Liver (tissue), 9 donors: ENCODE results near the gene GARNL3. TPM values are rescaled to one million over a fixed set of nuclear protein-coding genes. Genes with fewer than 3 reads are reported as not detected.

Experiments
- DNase-seq: peaks from one replicate; pipeline ENCODE4 v3.0.0-alpha.2; 2017; ENCODE audit warnings: low spot score
- H3K27ac ChIP-seq, 2 donors: one replicate each; pipeline ENCODE4 v1.7.0; 2013; ENCODE audit warnings: inconsistent platforms in 2 of 2, low read length in 2 of 2, control low read depth in 1 of 2, low read depth in 1 of 2, mild to moderate bottlenecking in 1 of 2
- H3K27me3 ChIP-seq, 4 donors: one replicate each; pipeline versions ENCODE4 v1.6.1 to v1.7.0; 2013; ENCODE audit warnings: low read length in 3 of 4, inconsistent platforms in 1 of 4, mild to moderate bottlenecking in 1 of 4, moderate library complexity in 1 of 4; ENCODE audit not compliant: control insufficient read depth in 4 of 4, insufficient read depth in 4 of 4
- H3K36me3 ChIP-seq, 4 donors: one replicate each; pipeline versions ENCODE4 v1.6.1 to v1.7.0; 2013; ENCODE audit warnings: low read length in 3 of 4, mild to moderate bottlenecking in 3 of 4, low read depth in 1 of 4, moderate library complexity in 1 of 4; ENCODE audit not compliant: control insufficient read depth in 4 of 4, insufficient read depth in 3 of 4
- H3K4me1 ChIP-seq, 4 donors: one replicate each; pipeline versions ENCODE4 v1.6.1 to v1.7.0; 2013; ENCODE audit warnings: low read length in 3 of 4, mild to moderate bottlenecking in 3 of 4, moderate library complexity in 1 of 4; ENCODE audit not compliant: control insufficient read depth in 4 of 4, insufficient read depth in 4 of 4
- H3K4me3 ChIP-seq, 3 donors: one replicate each; pipeline versions ENCODE4 v1.6.1 to v1.7.0; 2013; ENCODE audit warnings: low read length in 3 of 3, control low read depth in 1 of 3, low read depth in 1 of 3, mild to moderate bottlenecking in 1 of 3
- H3K9ac ChIP-seq, 2 donors: one replicate each; pipeline ENCODE4 v1.7.0; 2013; ENCODE audit warnings: low read length in 2 of 2, mild to moderate bottlenecking in 2 of 2, moderate library complexity in 2 of 2, control low read depth in 1 of 2, low read depth in 1 of 2
- H3K9me3 ChIP-seq, 4 donors: one replicate each; pipeline versions ENCODE4 v1.6.1 to v1.7.0; 2013; ENCODE audit warnings: low read length in 3 of 4; ENCODE audit not compliant: control insufficient read depth in 4 of 4
- EGR1 ChIP-seq, 2 donors: IDR thresholded peaks; 2 replicates each; pipeline ENCODE4 v1.6.1; 2016 to 2018; ENCODE audit warnings: antibody characterized with exemption in 2 of 2, low read depth in 2 of 2
- FOXA1 ChIP-seq: IDR thresholded peaks from 2 replicates; pipeline ENCODE4 v1.6.1; 2016; ENCODE audit warnings: antibody characterized with exemption
- HNF4G ChIP-seq: IDR thresholded peaks from 2 replicates; pipeline ENCODE4 v1.6.1; 2016; ENCODE audit warnings: antibody characterized with exemption
- NR2F2 ChIP-seq: IDR thresholded peaks from 2 replicates; pipeline ENCODE4 v1.6.1; 2016; ENCODE audit warnings: antibody characterized with exemption
- RAD21 ChIP-seq, 2 donors: IDR thresholded peaks; 2 replicates each; pipeline ENCODE4 v1.6.1; 2016; ENCODE audit warnings: antibody characterized with exemption in 2 of 2, mild to moderate bottlenecking in 2 of 2
- RXRA ChIP-seq, 2 donors: IDR thresholded peaks; 2 replicates each; pipeline ENCODE4 v1.6.1; 2017 to 2018; ENCODE audit warnings: antibody characterized with exemption in 2 of 2, mild to moderate bottlenecking in 1 of 2
- TAF1 ChIP-seq: conservative IDR thresholded peaks from 2 replicates; pipeline ENCODE4 v1.6.1; 2016; ENCODE audit warnings: antibody characterized with exemption, mild to moderate bottlenecking
- YY1 ChIP-seq: IDR thresholded peaks from 2 replicates; pipeline ENCODE4 v1.6.1; 2016; ENCODE audit warnings: antibody characterized with exemption, mild to moderate bottlenecking
- WGBS: extraction: QIAGEN DNeasy Blood & Tissue Kit; methylation state at CpG from one replicate; pipeline ENCODE4 v1.1.7; 2013; 5-methylcytosine and 5-hydroxymethylcytosine counted together
- polyA plus RNA-seq, 2 donors: library from polyadenylated mRNA; stranded (reverse) in 1 of 2; unstranded in 1 of 2; fragments of 200-250 nt in 1 of 2; fragments of >200 nt in 1 of 2; fragmentation: Nextera tagmentation in 1 of 2; extraction: Ambion mirVana in 1 of 2; gene quantifications; one replicate each; pipeline versions ENCODE4 v1.2.1 to v1.2.3, GENCODE V29; 2013 to 2015
- total RNA-seq, 2 donors: library from RNA; depleted of rRNA; stranded (reverse); fragments of >200 nt; gene quantifications; one replicate each; pipeline ENCODE4 v1.2.3, GENCODE V29; 2014
- TF ChIP-seq, protein P1 (sequence below): IDR thresholded peaks from 2 replicates; pipeline ENCODE4 v1.6.1; 2016; ENCODE audit warnings: antibody characterized with exemption
- TF ChIP-seq, protein P2 (sequence below): IDR thresholded peaks from 2 replicates; pipeline ENCODE4 v1.6.1; 2016; ENCODE audit warnings: antibody characterized with exemption, mild to moderate bottlenecking
- TF ChIP-seq, protein P3 (sequence below): fragments of 150-350 bp; IDR thresholded peaks from 2 replicates; pipeline ENCODE4 v1.5.1; 2017; ENCODE audit warnings: improper control_type of control experiment, low read depth, low read length; ENCODE audit not compliant: missing input control
- TF ChIP-seq, protein P4 (sequence below): IDR thresholded peaks from 2 replicates; pipeline ENCODE4 v1.6.1; 2016; ENCODE audit warnings: antibody characterized with exemption
- donor health status: healthy.
- donor health status: healthy.
- donor health status: healthy.
- donor health status: healthy.
- donor health status: healthy.

GARNL3 gene
- total and polyA plus RNA-seq, 4 donors: 0.89 to 6.7 (median 3.5) TPM

- TF ChIP-seq, protein P1, sequence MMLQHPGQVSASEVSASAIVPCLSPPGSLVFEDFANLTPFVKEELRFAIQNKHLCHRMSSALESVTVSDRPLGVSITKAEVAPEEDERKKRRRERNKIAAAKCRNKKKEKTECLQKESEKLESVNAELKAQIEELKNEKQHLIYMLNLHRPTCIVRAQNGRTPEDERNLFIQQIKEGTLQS: no peak
Measured at GRCh38 chr9:127229691-127230417, 34.7 kb upstream of the GARNL3 start (continued).

DNA sequence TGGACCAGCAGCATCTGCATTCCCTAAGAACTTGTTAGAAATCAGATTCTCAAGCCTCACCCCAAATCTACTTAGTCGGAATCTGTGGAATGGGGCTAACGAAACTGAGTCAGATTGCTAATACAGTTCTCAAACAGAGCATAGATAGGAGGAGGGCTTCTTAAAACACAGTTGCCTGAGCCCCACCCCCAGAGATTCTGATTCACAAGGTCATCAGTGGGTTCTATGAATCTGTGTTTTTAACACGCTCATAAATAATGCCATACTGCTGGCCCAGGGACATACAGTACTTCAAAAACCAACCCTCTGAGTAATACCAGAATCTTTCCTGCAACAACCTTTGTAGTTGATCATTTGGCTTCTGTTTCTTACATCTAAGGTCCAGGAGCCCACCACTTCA, 32.9 kb upstream of the GARNL3 start:
- Histone ChIP-seq H3K4me1 (no peaks in the 10 kb centered on the region), H3K9ac (no peak overlapping the region), H3K4me3 (no peak overlapping the region), H3K27ac (no peak overlapping the region), H3K27me3 (no peaks in the 10 kb centered on the region), H3K9me3 (no peaks in the 10 kb centered on the region), H3K36me3 (no peaks in the 10 kb centered on the region)
- no peak for DNase-seq
- TF ChIP-seq EGR1 (IDR thresholded peaks at IDR 0.05; ENCODE audit: low read depth in 2 of 2): no peak
- no peak for TF ChIP-seq HNF4G
- no peak for TF ChIP-seq NR2F2
- TF ChIP-seq TAF1: no peak
- TF ChIP-seq, protein P2, sequence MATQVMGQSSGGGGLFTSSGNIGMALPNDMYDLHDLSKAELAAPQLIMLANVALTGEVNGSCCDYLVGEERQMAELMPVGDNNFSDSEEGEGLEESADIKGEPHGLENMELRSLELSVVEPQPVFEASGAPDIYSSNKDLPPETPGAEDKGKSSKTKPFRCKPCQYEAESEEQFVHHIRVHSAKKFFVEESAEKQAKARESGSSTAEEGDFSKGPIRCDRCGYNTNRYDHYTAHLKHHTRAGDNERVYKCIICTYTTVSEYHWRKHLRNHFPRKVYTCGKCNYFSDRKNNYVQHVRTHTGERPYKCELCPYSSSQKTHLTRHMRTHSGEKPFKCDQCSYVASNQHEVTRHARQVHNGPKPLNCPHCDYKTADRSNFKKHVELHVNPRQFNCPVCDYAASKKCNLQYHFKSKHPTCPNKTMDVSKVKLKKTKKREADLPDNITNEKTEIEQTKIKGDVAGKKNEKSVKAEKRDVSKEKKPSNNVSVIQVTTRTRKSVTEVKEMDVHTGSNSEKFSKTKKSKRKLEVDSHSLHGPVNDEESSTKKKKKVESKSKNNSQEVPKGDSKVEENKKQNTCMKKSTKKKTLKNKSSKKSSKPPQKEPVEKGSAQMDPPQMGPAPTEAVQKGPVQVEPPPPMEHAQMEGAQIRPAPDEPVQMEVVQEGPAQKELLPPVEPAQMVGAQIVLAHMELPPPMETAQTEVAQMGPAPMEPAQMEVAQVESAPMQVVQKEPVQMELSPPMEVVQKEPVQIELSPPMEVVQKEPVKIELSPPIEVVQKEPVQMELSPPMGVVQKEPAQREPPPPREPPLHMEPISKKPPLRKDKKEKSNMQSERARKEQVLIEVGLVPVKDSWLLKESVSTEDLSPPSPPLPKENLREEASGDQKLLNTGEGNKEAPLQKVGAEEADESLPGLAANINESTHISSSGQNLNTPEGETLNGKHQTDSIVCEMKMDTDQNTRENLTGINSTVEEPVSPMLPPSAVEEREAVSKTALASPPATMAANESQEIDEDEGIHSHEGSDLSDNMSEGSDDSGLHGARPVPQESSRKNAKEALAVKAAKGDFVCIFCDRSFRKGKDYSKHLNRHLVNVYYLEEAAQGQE: no peak
- WGBS: 96% methylated on average over 3 of the region's 3 CpGs

DNA sequence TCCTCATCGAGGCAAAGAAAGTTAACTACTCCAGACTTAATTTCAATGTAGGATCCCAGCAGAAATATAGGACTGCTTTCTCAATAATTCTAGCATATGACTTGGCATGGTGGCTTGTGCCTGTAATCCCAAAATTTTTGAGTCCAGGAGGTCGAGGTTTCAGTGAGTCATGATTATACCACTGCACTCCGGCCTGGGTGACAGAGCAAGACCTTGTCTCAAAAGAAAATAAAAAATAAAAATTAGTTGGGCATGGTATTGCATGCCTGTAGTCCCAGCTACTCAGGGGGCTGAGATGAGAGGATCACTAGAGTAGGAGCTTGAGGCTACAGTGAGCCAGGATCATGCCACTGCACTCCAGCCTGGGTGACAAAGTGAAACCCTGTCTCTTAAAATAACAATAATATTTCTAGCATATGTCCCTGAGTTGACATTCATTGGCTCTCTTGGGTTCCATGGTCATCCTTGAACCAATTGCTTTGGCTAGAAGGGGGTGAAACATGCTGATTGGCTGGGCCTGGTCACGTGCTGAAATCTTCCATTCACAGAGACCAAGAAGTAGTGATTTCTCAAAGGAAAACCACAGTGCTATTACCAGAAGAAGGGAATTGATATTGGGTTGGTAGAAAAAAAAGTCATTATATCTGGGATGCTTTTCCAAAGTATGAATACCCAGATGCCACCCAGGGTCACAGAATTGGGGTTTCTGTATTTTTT, 31.6 kb upstream of the GARNL3 start:
- Histone ChIP-seq H3K9me3 (no peaks in the 10 kb centered on the region), H3K36me3 (no peaks in the 10 kb centered on the region), H3K4me3 (no peak overlapping the region), H3K9ac (no peak overlapping the region), H3K27ac (no peak overlapping the region), H3K27me3 (no peaks in the 10 kb centered on the region), H3K4me1 (no peaks in the 10 kb centered on the region)
- no peak for TF ChIP-seq YY1
- TF ChIP-seq EGR1 (IDR thresholded peaks at IDR 0.05; ENCODE audit: low read depth in 2 of 2): no peak
- TF ChIP-seq, protein P2: no peak
- TF ChIP-seq, protein P3, sequence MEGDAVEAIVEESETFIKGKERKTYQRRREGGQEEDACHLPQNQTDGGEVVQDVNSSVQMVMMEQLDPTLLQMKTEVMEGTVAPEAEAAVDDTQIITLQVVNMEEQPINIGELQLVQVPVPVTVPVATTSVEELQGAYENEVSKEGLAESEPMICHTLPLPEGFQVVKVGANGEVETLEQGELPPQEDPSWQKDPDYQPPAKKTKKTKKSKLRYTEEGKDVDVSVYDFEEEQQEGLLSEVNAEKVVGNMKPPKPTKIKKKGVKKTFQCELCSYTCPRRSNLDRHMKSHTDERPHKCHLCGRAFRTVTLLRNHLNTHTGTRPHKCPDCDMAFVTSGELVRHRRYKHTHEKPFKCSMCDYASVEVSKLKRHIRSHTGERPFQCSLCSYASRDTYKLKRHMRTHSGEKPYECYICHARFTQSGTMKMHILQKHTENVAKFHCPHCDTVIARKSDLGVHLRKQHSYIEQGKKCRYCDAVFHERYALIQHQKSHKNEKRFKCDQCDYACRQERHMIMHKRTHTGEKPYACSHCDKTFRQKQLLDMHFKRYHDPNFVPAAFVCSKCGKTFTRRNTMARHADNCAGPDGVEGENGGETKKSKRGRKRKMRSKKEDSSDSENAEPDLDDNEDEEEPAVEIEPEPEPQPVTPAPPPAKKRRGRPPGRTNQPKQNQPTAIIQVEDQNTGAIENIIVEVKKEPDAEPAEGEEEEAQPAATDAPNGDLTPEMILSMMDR: no peak
- TF ChIP-seq, protein P4, sequence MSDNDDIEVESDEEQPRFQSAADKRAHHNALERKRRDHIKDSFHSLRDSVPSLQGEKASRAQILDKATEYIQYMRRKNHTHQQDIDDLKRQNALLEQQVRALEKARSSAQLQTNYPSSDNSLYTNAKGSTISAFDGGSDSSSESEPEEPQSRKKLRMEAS: no peak
- TF ChIP-seq FOXA1: no peak
- TF ChIP-seq RXRA (IDR thresholded peaks at IDR 0.05): no peak
- no peak for TF ChIP-seq TAF1
- no peak for TF ChIP-seq HNF4G
- TF ChIP-seq RAD21 (IDR thresholded peaks at IDR 0.05): no peak
- no peak for TF ChIP-seq NR2F2
- 89% methylated on average over 4 of the region's 4 CpGs for WGBS
- no peak for DNase-seq
